CD8-positive, alpha-beta memory T cell (primary cell): ENCODE data around the gene VEGFA. TPM values are rescaled to one million over a fixed set of nuclear protein-coding genes. Genes with fewer than 3 reads are reported as not detected.
A peak's percentile ranks its signal among the peaks of the same experiment; 100 is the strongest.

Source experiments
- CTCF ChIA-PET: fragments of 350-600 bp; sonication (Branson Sonifier 250); formaldehyde crosslinking; loops from one replicate; lab custom pipeline; 2021; ENCODE audit warnings: antibody characterized with exemption; lab: Charles Lee
- POLR2A ChIA-PET: fragments of 350-600 bp; sonication (Branson Sonifier 250); formaldehyde crosslinking; loops from one replicate; lab custom pipeline; 2021; ENCODE audit warnings: antibody characterized with exemption; lab: Charles Lee
- DNase-seq, 5 donors: peaks; one replicate each; pipeline versions ENCODE4 v3.0.0 to v3.0.0-alpha.2; 2020 to 2022; ENCODE audit warnings: mixed read lengths in 1 of 5
- H3K27ac ChIP-seq: one replicate; pipeline ENCODE4 v1.7.0; 2013; ENCODE audit warnings: low read depth, mild to moderate bottlenecking, low read length, moderate library complexity
- H3K27me3 ChIP-seq: 2 replicates; pipeline ENCODE4 v1.7.0; 2013; ENCODE audit warnings: low read length, mild to moderate bottlenecking; ENCODE audit not compliant: insufficient read depth, poor library complexity, severe bottlenecking
- H3K36me3 ChIP-seq: 2 replicates; pipeline ENCODE4 v1.7.0; 2013; ENCODE audit warnings: mild to moderate bottlenecking, low read length, moderate library complexity; ENCODE audit not compliant: insufficient read depth
- H3K4me1 ChIP-seq: 2 replicates; pipeline ENCODE4 v1.7.0; 2013; ENCODE audit warnings: mild to moderate bottlenecking, low read length, moderate library complexity; ENCODE audit not compliant: insufficient read depth
- H3K4me3 ChIP-seq: 2 replicates; pipeline ENCODE4 v1.7.0; 2013; ENCODE audit warnings: mild to moderate bottlenecking, low read length
- H3K9me3 ChIP-seq: 2 replicates; pipeline ENCODE4 v1.7.0; 2013; ENCODE audit warnings: mild to moderate bottlenecking, low read length
- H3K27ac Mint-ChIP-seq, 8 donors: one replicate each; pipeline ENCODE4 v1.8.0; 2020 to 2021; ENCODE audit warnings: mixed read lengths in 8 of 8, mild to moderate bottlenecking in 6 of 8, inconsistent platforms in 3 of 8, moderate library complexity in 3 of 8
- H3K27me3 Mint-ChIP-seq, 2 donors: one replicate each; pipeline ENCODE4 v1.8.0; 2020 to 2021; ENCODE audit warnings: mixed read lengths in 2 of 2, mild to moderate bottlenecking in 1 of 2, moderate library complexity in 1 of 2
- H3K36me3 Mint-ChIP-seq, 3 donors: one replicate each; pipeline ENCODE4 v1.8.0; 2020 to 2021; ENCODE audit warnings: mixed read lengths in 3 of 3, inconsistent platforms in 1 of 3, mild to moderate bottlenecking in 1 of 3
- H3K4me1 Mint-ChIP-seq, 3 donors: one replicate each; pipeline ENCODE4 v1.8.0; 2020 to 2021; ENCODE audit warnings: mixed read lengths in 3 of 3, inconsistent platforms in 1 of 3, mild to moderate bottlenecking in 1 of 3
- H3K4me3 Mint-ChIP-seq, 7 donors: one replicate each; pipeline ENCODE4 v1.8.0; 2020 to 2021; ENCODE audit warnings: mixed read lengths in 7 of 7, mild to moderate bottlenecking in 6 of 7, moderate library complexity in 4 of 7, inconsistent platforms in 2 of 7
- H3K9me3 Mint-ChIP-seq, 5 donors: one replicate each; pipeline ENCODE4 v1.8.0; 2020 to 2022; ENCODE audit warnings: mixed read lengths in 5 of 5, mild to moderate bottlenecking in 3 of 5, moderate library complexity in 2 of 5, inconsistent platforms in 1 of 5
- polyA plus RNA-seq: library from polyadenylated mRNA; unstranded; fragments of 300-500 nt; fragmentation: Illumina TruSeq; gene quantifications from one replicate; pipeline ENCODE4 v1.2.3, GENCODE V29; 2021
- total RNA-seq, 2 experiments: library from RNA; stranded (reverse); gene quantifications; one replicate each; pipeline ENCODE4 v1.2.3, GENCODE V29; 2021

The VEGFA gene
- total and polyA plus RNA-seq, 3 experiments from 2014 or later: 16.4 to 17.5 TPM; not detected in 1

GRCh38 chr6:43833223-43833995 is 63.4 kb downstream of the VEGFA start:
- DNase-seq: peak in 1 of 5 donors; percentile 26
- Mint-ChIP-seq H3K9me3 (no peaks in the 10 kb centered on the region), H3K4me3 (no peak overlapping the region), H3K27ac (no peak overlapping the region), H3K4me1 (no peaks in the 10 kb centered on the region), H3K36me3 (no peaks in the 10 kb centered on the region), H3K27me3 (peaks cover 3 to 8% of the 10 kb centered on the region in 2 donors)
- no peaks in the 10 kb centered on the region for H3K36me3 ChIP-seq
- ChIA-PET CTCF (interaction anchor here (1.4 kb wide), 1 partner anchor 14 kb away, joined by 3 read pairs; no protein-coding TSS in a partner anchor), POLR2A (no interaction called here)
- H3K4me1 ChIP-seq: no peaks in the 10 kb centered on the region
- H3K27me3 ChIP-seq: no peaks in the 10 kb centered on the region
- H3K9me3 ChIP-seq: no peaks in the 10 kb centered on the region
- no peak overlapping the region for H3K4me3 ChIP-seq
- H3K27ac ChIP-seq: no peak overlapping the region

- no peak overlapping the region for H3K27ac ChIP-seq
- no peaks in the 10 kb centered on the region for H3K9me3 Mint-ChIP-seq
- no peaks in the 10 kb centered on the region for H3K36me3 Mint-ChIP-seq
- H3K27ac Mint-ChIP-seq: no peak overlapping the region
- H3K36me3 ChIP-seq: no peaks in the 10 kb centered on the region
- no peak overlapping the region for H3K4me3 ChIP-seq
- DNase-seq: peak in 1 of 5 donors; percentile 15
- H3K9me3 ChIP-seq: no peaks in the 10 kb centered on the region
- no peak overlapping the region for H3K4me3 Mint-ChIP-seq
- no peaks in the 10 kb centered on the region for H3K4me1 ChIP-seq
- no peaks in the 10 kb centered on the region for H3K27me3 ChIP-seq
- no peaks in the 10 kb centered on the region for H3K4me1 Mint-ChIP-seq
- ChIA-PET CTCF (no interaction called here), POLR2A (no interaction called here)
- H3K27me3 Mint-ChIP-seq: peaks cover 3 to 8% of the 10 kb centered on the region in 2 donors
These were observed 64.0 kb downstream of the VEGFA start for GRCh38 chr6:43833996-43834390.

- no peaks in the 10 kb centered on the region for H3K36me3 ChIP-seq
- H3K4me3 Mint-ChIP-seq: no peak overlapping the region
- H3K27ac Mint-ChIP-seq: no peak overlapping the region
- DNase-seq: peak in 1 of 5 donors; percentile 3
- H3K27ac ChIP-seq: no peak overlapping the region
- CTCF ChIA-PET: no interaction called here
- H3K27me3 Mint-ChIP-seq: peaks cover 1 to 5% of the 10 kb centered on the region in 2 donors
- POLR2A ChIA-PET: no interaction called here
- H3K4me1 ChIP-seq: no peaks in the 10 kb centered on the region
- no peak overlapping the region for H3K4me3 ChIP-seq
- no peaks in the 10 kb centered on the region for H3K9me3 ChIP-seq
- no peaks in the 10 kb centered on the region for H3K36me3 Mint-ChIP-seq
- no peaks in the 10 kb centered on the region for H3K4me1 Mint-ChIP-seq
- H3K27me3 ChIP-seq: no peaks in the 10 kb centered on the region
- H3K9me3 Mint-ChIP-seq: no peaks in the 10 kb centered on the region
These were observed 64.6 kb downstream of the VEGFA start for GRCh38 chr6:43834528-43835155.

GRCh38 chr6:43835872-43836419 is 65.9 kb downstream of the VEGFA start:
- ChIA-PET CTCF (no interaction called here), POLR2A (no interaction called here)
- no peak overlapping the region for H3K4me3 ChIP-seq
- Mint-ChIP-seq H3K9me3 (no peaks in the 10 kb centered on the region), H3K36me3 (no peaks in the 10 kb centered on the region), H3K4me1 (no peaks in the 10 kb centered on the region), H3K27me3 (peaks cover 0 to 4% of the 10 kb centered on the region in 2 donors), H3K27ac (peak overlapping the region in 1 of 8 donors; percentile 39), H3K4me3 (no peak overlapping the region)
- no peaks in the 10 kb centered on the region for H3K4me1 ChIP-seq
- DNase-seq: peak in 1 of 5 donors; percentile 9
- no peaks in the 10 kb centered on the region for H3K36me3 ChIP-seq
- no peak overlapping the region for H3K27ac ChIP-seq
- no peaks in the 10 kb centered on the region for H3K9me3 ChIP-seq
- H3K27me3 ChIP-seq: no peaks in the 10 kb centered on the region

Other genes starting within 250 kb of the VEGFA start
- 100 to 1,000 TPM in 1 of 2 experiments, 10 to 100 TPM in 1; 98.0 to 116 TPM for gene XPO5, start 194.2 kb upstream of the VEGFA start, total RNA-seq
- gene XPO5, start 194.2 kb upstream of the VEGFA start, polyA plus RNA-seq: 15.3 TPM
- 10 to 100 TPM; 33.8 to 38.6 TPM for gene POLH, start 194.0 kb upstream of the VEGFA start, total RNA-seq
- 15.6 TPM for gene POLH, start 194.0 kb upstream of the VEGFA start, polyA plus RNA-seq
- gene GTPBP2, start 140.9 kb upstream of the VEGFA start, total RNA-seq: 10 to 100 TPM; 44.2 to 45.4 TPM
- 3.9 TPM for gene GTPBP2, start 140.9 kb upstream of the VEGFA start, polyA plus RNA-seq
- gene MAD2L1BP, start 134.4 kb upstream of the VEGFA start, total RNA-seq: 10 to 100 TPM; 27.6 to 27.7 TPM
- 16.0 TPM for gene MAD2L1BP, start 134.4 kb upstream of the VEGFA start, polyA plus RNA-seq
- gene RSPH9, start 125.2 kb upstream of the VEGFA start, total RNA-seq: not detected
- 1.3 TPM for gene RSPH9, start 125.2 kb upstream of the VEGFA start, polyA plus RNA-seq
- 10 to 100 TPM; 60.4 to 60.6 TPM for gene MRPS18A, start 82.4 kb upstream of the VEGFA start, total RNA-seq
- gene MRPS18A, start 82.4 kb upstream of the VEGFA start, polyA plus RNA-seq: 65.2 TPM